ENCODE results near the gene DDA1.

Gene DDA1

GRCh38 chr19:17296273-17296672 is 13.1 kb upstream of the DDA1 start:
- no CpG with 5 or more reads among the region's 4 CpGs for WGBS (ENCODE audit: extremely low coverage, insufficient coverage, insufficient read length)
- Histone ChIP-seq H2AK5ac (ENCODE audit: low read length) (no peak overlapping the region), H3K36me3 (ENCODE audit: control insufficient read depth in 1 of 2, insufficient read depth in 2 of 2, low read length in 2 of 2) (peaks cover 19 to 26% of the 10 kb centered on the region in 2 experiments)

GRCh38 chr19:17296976-17297375 is 12.4 kb upstream of the DDA1 start:
- Histone ChIP-seq H4K12ac (ENCODE audit: low read depth, low read length) (no peak overlapping the region), H4K91ac (ENCODE audit: low read depth, low read length) (no peak overlapping the region), H4K8ac (ENCODE audit: low read depth, low read length) (no peak overlapping the region), H2BK5ac (ENCODE audit: low read depth, low read length, poor library complexity) (no peak overlapping the region), H3K27ac (ENCODE audit: low read depth, low read length) (no peak overlapping the region), H3K4me2 (ENCODE audit: low read length) (no peak overlapping the region), H3K79me2 (ENCODE audit: control insufficient read depth, insufficient read depth, low read length, poor library complexity) (no peaks in the 10 kb centered on the region), H3K9me3 (ENCODE audit: insufficient read depth, low read depth, low read length) (peaks cover 4% of the 10 kb centered on the region), H3K18ac (ENCODE audit: low read length) (no peak overlapping the region), H3K4me3 (ENCODE audit: low read depth, low read length) (no peak overlapping the region), H3K14ac (ENCODE audit: low read length) (no peak overlapping the region), H3K79me1 (ENCODE audit: low read length) (peaks cover 10% of the 10 kb centered on the region), H2AK5ac (ENCODE audit: low read length) (no peak overlapping the region), H3K36me3 (ENCODE audit: control insufficient read depth in 1 of 2, insufficient read depth in 2 of 2, low read length in 2 of 2) (peaks cover 21 to 27% of the 10 kb centered on the region in 2 experiments), H3K27me3 (ENCODE audit: insufficient read depth, low read length) (no peaks in the 10 kb centered on the region), H2BK12ac (ENCODE audit: low read length) (no peak overlapping the region), H3K9ac (ENCODE audit: low read length) (no peak overlapping the region), H3K4ac (ENCODE audit: low read depth, low read length) (no peak overlapping the region), H3K23ac (ENCODE audit: low read length) (no peak overlapping the region), H2AFZ (ENCODE audit: insufficient read depth, low read length, poor library complexity) (no peak overlapping the region), H2BK120ac (ENCODE audit: insufficient read depth, low read length, poor library complexity) (no peak overlapping the region), H3K4me1 (ENCODE audit: control insufficient read depth in 1 of 2, insufficient read depth in 2 of 2, low read length in 2 of 2) (peaks cover 4 to 11% of the 10 kb centered on the region in 2 experiments)
- no CpG with 5 or more reads among the region's 6 CpGs for WGBS (ENCODE audit: extremely low coverage, insufficient coverage, insufficient read length)
- DNase-seq = peak; percentile 92 to 94

More at GRCh38 chr19:17296273-17296672, 13.1 kb upstream of the DDA1 start:
- no peak overlapping the region for H3K23ac ChIP-seq (ENCODE audit: low read length)
- no peaks in the 10 kb centered on the region for H3K27me3 ChIP-seq (ENCODE audit: insufficient read depth, low read length)
- no peak overlapping the region for H3K14ac ChIP-seq (ENCODE audit: low read length)
- H3K79me2 ChIP-seq (ENCODE audit: control insufficient read depth, insufficient read depth, low read length, poor library complexity) = no peaks in the 10 kb centered on the region
- peaks cover 12% of the 10 kb centered on the region for H3K79me1 ChIP-seq (ENCODE audit: low read length)
- no peak overlapping the region for H3K27ac ChIP-seq (ENCODE audit: low read depth, low read length)
- peak overlapping the region; percentile 19 for H2BK5ac ChIP-seq (ENCODE audit: low read depth, low read length, poor library complexity)
- H3K18ac ChIP-seq (ENCODE audit: low read length) = no peak overlapping the region
- no peak overlapping the region for H3K4me3 ChIP-seq (ENCODE audit: low read depth, low read length)
- peak; percentile 82 to 87 for DNase-seq
- H4K91ac ChIP-seq (ENCODE audit: low read depth, low read length) = peak overlapping the region; percentile 65
- H3K4me2 ChIP-seq (ENCODE audit: low read length) = no peak overlapping the region
- H2AFZ ChIP-seq (ENCODE audit: insufficient read depth, low read length, poor library complexity) = no peak overlapping the region
- H2BK120ac ChIP-seq (ENCODE audit: insufficient read depth, low read length, poor library complexity) = peak overlapping the region; percentile 54
- peaks cover 4% of the 10 kb centered on the region for H3K9me3 ChIP-seq (ENCODE audit: insufficient read depth, low read depth, low read length)
- no peak overlapping the region for H3K4ac ChIP-seq (ENCODE audit: low read depth, low read length)
- no peak overlapping the region for H3K9ac ChIP-seq (ENCODE audit: low read length)
- peaks cover 4 to 12% of the 10 kb centered on the region in 2 experiments for H3K4me1 ChIP-seq (ENCODE audit: control insufficient read depth in 1 of 2, insufficient read depth in 2 of 2, low read length in 2 of 2)
- peak overlapping the region; percentile 36 for H4K12ac ChIP-seq (ENCODE audit: low read depth, low read length)
- peak overlapping the region; percentile 15 for H2BK12ac ChIP-seq (ENCODE audit: low read length)
- no peak overlapping the region for H4K8ac ChIP-seq (ENCODE audit: low read depth, low read length)

- H3K36me3 ChIP-seq (ENCODE audit: control insufficient read depth in 1 of 2, insufficient read depth in 2 of 2, low read length in 2 of 2) = peaks cover 11 to 18% of the 10 kb centered on the region in 2 experiments
- H3K79me1 ChIP-seq (ENCODE audit: low read length) = peaks cover 23% of the 10 kb centered on the region
- no peak overlapping the region for H3K4ac ChIP-seq (ENCODE audit: low read depth, low read length)
- H2BK12ac ChIP-seq (ENCODE audit: low read length) = no peak overlapping the region
- H3K14ac ChIP-seq (ENCODE audit: low read length) = no peak overlapping the region
- H3K4me2 ChIP-seq (ENCODE audit: low read length) = no peak overlapping the region
- no peak overlapping the region for H2AK5ac ChIP-seq (ENCODE audit: low read length)
- H3K27ac ChIP-seq (ENCODE audit: low read depth, low read length) = no peak overlapping the region
- no peak overlapping the region for H4K12ac ChIP-seq (ENCODE audit: low read depth, low read length)
- no peak overlapping the region for H3K9ac ChIP-seq (ENCODE audit: low read length)
- no peak for DNase-seq
- no peak overlapping the region for H3K18ac ChIP-seq (ENCODE audit: low read length)
- H3K4me1 ChIP-seq (ENCODE audit: control insufficient read depth in 1 of 2, insufficient read depth in 2 of 2, low read length in 2 of 2) = peaks cover 16 to 28% of the 10 kb centered on the region in 2 experiments
- H2BK120ac ChIP-seq (ENCODE audit: insufficient read depth, low read length, poor library complexity) = no peak overlapping the region
- H4K91ac ChIP-seq (ENCODE audit: low read depth, low read length) = no peak overlapping the region
- peak overlapping the region; percentile 21 for H3K4me3 ChIP-seq (ENCODE audit: low read depth, low read length)
- no peak overlapping the region for H4K8ac ChIP-seq (ENCODE audit: low read depth, low read length)
- H3K9me3 ChIP-seq (ENCODE audit: insufficient read depth, low read depth, low read length) = no peaks in the 10 kb centered on the region
- no peak overlapping the region for H3K23ac ChIP-seq (ENCODE audit: low read length)
- no peak overlapping the region for H2BK5ac ChIP-seq (ENCODE audit: low read depth, low read length, poor library complexity)
- WGBS (ENCODE audit: extremely low coverage, insufficient coverage, insufficient read length) = no CpG with 5 or more reads among the region's 51 CpGs
- H3K79me2 ChIP-seq (ENCODE audit: control insufficient read depth, insufficient read depth, low read length, poor library complexity) = peaks cover 8% of the 10 kb centered on the region
- H3K27me3 ChIP-seq (ENCODE audit: insufficient read depth, low read length) = no peaks in the 10 kb centered on the region
- no peak overlapping the region for H2AFZ ChIP-seq (ENCODE audit: insufficient read depth, low read length, poor library complexity)
Measured at GRCh38 chr19:17300992-17301619, 8.3 kb upstream of the DDA1 start.

GRCh38 chr19:17302391-17303166 is 6.8 kb upstream of the DDA1 start:
- H3K79me1 ChIP-seq (ENCODE audit: low read length) = peaks cover 24% of the 10 kb centered on the region
- H2AK5ac ChIP-seq (ENCODE audit: low read length) = peak overlapping the region; percentile 73
- no peak overlapping the region for H3K23ac ChIP-seq (ENCODE audit: low read length)
- peak overlapping the region; percentile 74 for H2AFZ ChIP-seq (ENCODE audit: insufficient read depth, low read length, poor library complexity)
- H2BK12ac ChIP-seq (ENCODE audit: low read length) = peak overlapping the region; percentile 64
- WGBS (ENCODE audit: extremely low coverage, insufficient coverage, insufficient read length) = no CpG with 5 or more reads among the region's 29 CpGs
- H3K27ac ChIP-seq (ENCODE audit: low read depth, low read length) = peak overlapping the region; percentile 42
- H2BK120ac ChIP-seq (ENCODE audit: insufficient read depth, low read length, poor library complexity) = peak overlapping the region; percentile 67
- H4K12ac ChIP-seq (ENCODE audit: low read depth, low read length) = peak overlapping the region; percentile 90
- H4K8ac ChIP-seq (ENCODE audit: low read depth, low read length) = peak overlapping the region; percentile 92
- peak overlapping the region; percentile 87 for H3K14ac ChIP-seq (ENCODE audit: low read length)
- H3K9ac ChIP-seq (ENCODE audit: low read length) = peak overlapping the region; percentile 77
- H3K4me1 ChIP-seq (ENCODE audit: control insufficient read depth in 1 of 2, insufficient read depth in 2 of 2, low read length in 2 of 2) = peaks cover 19 to 27% of the 10 kb centered on the region in 2 experiments
- peak overlapping the region; percentile 85 for H3K4ac ChIP-seq (ENCODE audit: low read depth, low read length)
- H3K18ac ChIP-seq (ENCODE audit: low read length) = peak overlapping the region; percentile 73
- H3K79me2 ChIP-seq (ENCODE audit: control insufficient read depth, insufficient read depth, low read length, poor library complexity) = peaks cover 11% of the 10 kb centered on the region
- peak; percentile 65 to 81 for DNase-seq
- H3K4me3 ChIP-seq (ENCODE audit: low read depth, low read length) = peak overlapping the region; percentile 71
- H3K9me3 ChIP-seq (ENCODE audit: insufficient read depth, low read depth, low read length) = no peaks in the 10 kb centered on the region
- peak overlapping the region; percentile 95 for H3K4me2 ChIP-seq (ENCODE audit: low read length)
- H3K27me3 ChIP-seq (ENCODE audit: insufficient read depth, low read length) = no peaks in the 10 kb centered on the region
- H2BK5ac ChIP-seq (ENCODE audit: low read depth, low read length, poor library complexity) = peak overlapping the region; percentile 68
- peak overlapping the region; percentile 93 for H4K91ac ChIP-seq (ENCODE audit: low read depth, low read length)
- H3K36me3 ChIP-seq (ENCODE audit: control insufficient read depth in 1 of 2, insufficient read depth in 2 of 2, low read length in 2 of 2) = peaks cover 11 to 18% of the 10 kb centered on the region in 2 experiments
